ENCODE measurements around the gene JAM3. TPM values are rescaled to one million over a fixed set of nuclear protein-coding genes. Genes with fewer than 3 reads are reported as not detected.

Gene JAM3
- total and polyA plus RNA-seq, 2 of the 4 experiments (the other 2 are of a cell fraction), result 38.0 to 71.5 TPM

GRCh38 chr11:134052988-134053945, 15.6 kb upstream of the JAM3 start:
- no TSS peak for BruUV-seq (replicated peaks)
- Histone ChIP-seq H3K9ac (ENCODE audit: low read depth, low read length) (no peak overlapping the region), H4K20me1 (ENCODE audit: insufficient read depth, low read length) (no peaks in the 10 kb centered on the region), H3K4me1 (ENCODE audit: control insufficient read depth, insufficient read depth, low read length) (no peaks in the 10 kb centered on the region), H3K4me2 (ENCODE audit: low read depth, low read length) (no peak overlapping the region), H3K79me1 (ENCODE audit: low read depth in 1 of 2, low read length in 2 of 2) (no peaks in the 10 kb centered on the region), H4K8ac (ENCODE audit: low read depth in 2 of 2, low read length in 2 of 2) (no peak overlapping the region), H3K27me3 (ENCODE audit: control insufficient read depth, insufficient read depth, low read length) (peaks cover 2% of the 10 kb centered on the region; the same call in 1 of the 2 replicates), H2BK20ac (ENCODE audit: low read depth, low read length) (no peak overlapping the region), H3K27ac (ENCODE audit: insufficient read depth, low read length) (no peak overlapping the region), H3K4ac (ENCODE audit: low read depth, low read length) (no peak overlapping the region), H2AK5ac (ENCODE audit: low read depth, low read length) (no peak overlapping the region), H3K36me3 (ENCODE audit: control insufficient read depth, insufficient read depth, low read length) (no peaks in the 10 kb centered on the region), H3K9me1 (ENCODE audit: insufficient read depth, low read length) (no peaks in the 10 kb centered on the region), H2BK15ac (ENCODE audit: low read depth, low read length) (no peak overlapping the region), H2BK5ac (ENCODE audit: low read depth, low read length, poor library complexity, severe bottlenecking) (no peak overlapping the region), H2AFZ (replicated peaks; ENCODE audit: low read length, poor library complexity) (peak overlapping the region; percentile 67), H4K5ac (ENCODE audit: low read depth, low read length) (no peak overlapping the region), H2AK9ac (replicated peaks; ENCODE audit: low read depth, low read length, poor library complexity) (peak overlapping the region; percentile 55), H3K18ac (ENCODE audit: low read depth, low read length) (no peak overlapping the region), H2BK120ac (ENCODE audit: low read depth, low read length) (no peak overlapping the region), H3K9me3 (ENCODE audit: control insufficient read depth, insufficient read depth, low read length) (no peaks in the 10 kb centered on the region), H4K91ac (ENCODE audit: insufficient read depth, low read depth, low read length) (no peak overlapping the region), H3K23ac (ENCODE audit: low read depth, low read length) (no peak overlapping the region), H3K56ac (ENCODE audit: extremely low read depth, insufficient read depth, low read length) (no peak overlapping the region), H3K14ac (replicated peaks; ENCODE audit: low read depth, low read length) (peak overlapping the region; percentile 51; the same call in 1 of the 2 replicates), H3K4me3 (ENCODE audit: insufficient read depth, low read depth, low read length) (no peak overlapping the region)
- dilution Hi-C loops (cut with HindIII; ENCODE audit: low sequenced_read_pairs, unreplicated experiment), result no loop called here
- in situ Hi-C loops (cut with MboI; ENCODE audit: low sequenced_read_pairs), result no loop called here
- WGBS, 2 experiments (ENCODE audit: extremely low coverage in 2 of 2, insufficient read length in 1 of 2), result 47% methylated on average over 10 of the region's 26 CpGs; no CpG with 5 or more reads in 1 of the 2 experiments
- ChIA-PET CTCF (no interaction called here), POLR2A (ENCODE audit: unreplicated experiment) (no interaction called here)
- ATAC-seq (ENCODE audit: low read depth), result no peak
- no peak for DNase-seq
- intact Hi-C loops (cut with micrococcal nuclease), result no loop called here
- TF ChIP-seq MAZ (IDR thresholded peaks at IDR 0.05; ENCODE audit: borderline replicate concordance, low read depth, low read length) (no peak), NFE2L2 (IDR thresholded peaks at IDR 0.05; ENCODE audit: low read depth, low read length) (no peak), CEBPB (IDR thresholded peaks at IDR 0.05; ENCODE audit: low read depth, low read length) (no peak), SMC3 (IDR thresholded peaks at IDR 0.05; ENCODE audit: low read depth, low read length) (no peak), ELK1 (IDR thresholded peaks at IDR 0.05; ENCODE audit: borderline replicate concordance, low read depth, low read length) (no peak), POLR2A (IDR thresholded peaks at IDR 0.05; ENCODE audit: low read depth, low read length) (no peak), RFX5 (IDR thresholded peaks at IDR 0.05; ENCODE audit: low read depth, low read length) (no peak), MAFK (IDR thresholded peaks at IDR 0.05; ENCODE audit: low read depth, low read length) (no peak), USF2 (IDR thresholded peaks at IDR 0.05; ENCODE audit: low read depth, low read length) (no peak), FOS (IDR thresholded peaks at IDR 0.05; ENCODE audit: low read depth, low read length) (no peak), CTCF (conservative IDR thresholded peaks at IDR 0.05; ENCODE audit: low read depth, low read length) (no peak)
